Measurements from ENCODE around the gene CLEC16A.

CLEC16A gene

GRCh38 chr16:11145173-11145818 lies 200.9 kb downstream of the CLEC16A start:
- Mint-ChIP-seq H3K4me1 (ENCODE audit: low read depth in 2 of 2) (peaks cover 0 to 5% of the 10 kb centered on the region in 2 donors), H3K27ac (no peak overlapping the region), H3K36me3 (ENCODE audit: insufficient read depth) (no peaks in the 10 kb centered on the region), H3K27me3 (no peaks in the 10 kb centered on the region), H3K4me3 (no peak overlapping the region), H3K9me3 (no peaks in the 10 kb centered on the region)
- DNase-seq: no peak
- ATAC-seq (replicated peaks): no peak

GRCh38 chr16:11145819-11146211 lies 201.5 kb downstream of the CLEC16A start:
- Mint-ChIP-seq H3K4me1 (ENCODE audit: low read depth in 2 of 2) (peaks cover 0 to 5% of the 10 kb centered on the region in 2 donors), H3K27me3 (no peaks in the 10 kb centered on the region), H3K27ac (peak overlapping the region in 1 of 2 donors; percentile 13), H3K4me3 (no peak overlapping the region), H3K36me3 (ENCODE audit: insufficient read depth) (peaks cover 2% of the 10 kb centered on the region), H3K9me3 (no peaks in the 10 kb centered on the region)
- DNase-seq (no peak), ATAC-seq (replicated peaks) (no peak)

- Mint-ChIP-seq H3K36me3 (ENCODE audit: insufficient read depth) (peaks cover 4% of the 10 kb centered on the region), H3K27me3 (no peaks in the 10 kb centered on the region), H3K9me3 (no peaks in the 10 kb centered on the region), H3K27ac (peak overlapping the region in 1 of 2 donors; percentile 8), H3K4me1 (ENCODE audit: low read depth in 2 of 2) (peaks cover 3 to 5% of the 10 kb centered on the region in 2 donors), H3K4me3 (no peak overlapping the region)
- no peak for ATAC-seq (replicated peaks)
- DNase-seq: no peak
Measured at GRCh38 chr16:11147033-11147753, 202.8 kb downstream of the CLEC16A start.

GRCh38 chr16:11147754-11148444 lies 203.5 kb downstream of the CLEC16A start:
- H3K27ac Mint-ChIP-seq: no peak overlapping the region
- H3K9me3 Mint-ChIP-seq: no peaks in the 10 kb centered on the region
- H3K27me3 Mint-ChIP-seq: no peaks in the 10 kb centered on the region
- H3K4me1 Mint-ChIP-seq (ENCODE audit: low read depth in 2 of 2): peaks cover 3% of the 10 kb centered on the region in 2 donors
- DNase-seq (no peak), ATAC-seq (replicated peaks) (no peak)
- peaks cover 4% of the 10 kb centered on the region for H3K36me3 Mint-ChIP-seq (ENCODE audit: insufficient read depth)
- no peak overlapping the region for H3K4me3 Mint-ChIP-seq

GRCh38 chr16:11149011-11149616 lies 204.8 kb downstream of the CLEC16A start:
- Mint-ChIP-seq H3K27ac (no peak overlapping the region), H3K36me3 (ENCODE audit: insufficient read depth) (peaks cover 4% of the 10 kb centered on the region), H3K4me1 (ENCODE audit: low read depth in 2 of 2) (peaks cover 0 to 3% of the 10 kb centered on the region in 2 donors), H3K27me3 (no peaks in the 10 kb centered on the region), H3K4me3 (no peak overlapping the region), H3K9me3 (no peaks in the 10 kb centered on the region)
- ATAC-seq (replicated peaks): no peak
- DNase-seq: no peak

GRCh38 chr16:11150190-11150589 lies 205.8 kb downstream of the CLEC16A start:
- no peak overlapping the region for H3K4me3 Mint-ChIP-seq
- no peak overlapping the region for H3K27ac Mint-ChIP-seq
- H3K4me1 Mint-ChIP-seq (ENCODE audit: low read depth in 2 of 2): peaks cover 0 to 3% of the 10 kb centered on the region in 2 donors
- DNase-seq (no peak), ATAC-seq (replicated peaks) (no peak)
- no peaks in the 10 kb centered on the region for H3K27me3 Mint-ChIP-seq
- no peaks in the 10 kb centered on the region for H3K9me3 Mint-ChIP-seq
- H3K36me3 Mint-ChIP-seq (ENCODE audit: insufficient read depth): peaks cover 4% of the 10 kb centered on the region

- H3K27ac Mint-ChIP-seq: no peak overlapping the region
- H3K4me1 Mint-ChIP-seq (ENCODE audit: low read depth in 2 of 2): peaks cover 0 to 3% of the 10 kb centered on the region in 2 donors
- no peak overlapping the region for H3K4me3 Mint-ChIP-seq
- no peaks in the 10 kb centered on the region for H3K9me3 Mint-ChIP-seq
- peaks cover 7% of the 10 kb centered on the region for H3K36me3 Mint-ChIP-seq (ENCODE audit: insufficient read depth)
- H3K27me3 Mint-ChIP-seq: no peaks in the 10 kb centered on the region
- DNase-seq (no peak), ATAC-seq (replicated peaks) (no peak)
Measured at GRCh38 chr16:11151156-11151884, 207.0 kb downstream of the CLEC16A start.

- Mint-ChIP-seq H3K36me3 (ENCODE audit: insufficient read depth) (peaks cover 11% of the 10 kb centered on the region), H3K27ac (no peak overlapping the region), H3K9me3 (no peaks in the 10 kb centered on the region), H3K4me3 (no peak overlapping the region), H3K27me3 (no peaks in the 10 kb centered on the region), H3K4me1 (ENCODE audit: low read depth in 2 of 2) (peaks cover 0 to 3% of the 10 kb centered on the region in 2 donors)
- ATAC-seq (replicated peaks) (no peak), DNase-seq (no peak)
Measured at GRCh38 chr16:11151885-11152629, 207.7 kb downstream of the CLEC16A start.

GRCh38 chr16:11152677-11153331 lies 208.4 kb downstream of the CLEC16A start:
- ATAC-seq (replicated peaks) (no peak), DNase-seq (no peak)
- Mint-ChIP-seq H3K4me3 (no peak overlapping the region), H3K9me3 (no peaks in the 10 kb centered on the region), H3K27ac (no peak overlapping the region), H3K27me3 (no peaks in the 10 kb centered on the region), H3K4me1 (ENCODE audit: low read depth in 2 of 2) (peaks cover 0 to 3% of the 10 kb centered on the region in 2 donors), H3K36me3 (ENCODE audit: insufficient read depth) (peaks cover 11% of the 10 kb centered on the region)

GRCh38 chr16:11155284-11155806 lies 211.0 kb downstream of the CLEC16A start:
- no peak for ATAC-seq (replicated peaks)
- Mint-ChIP-seq H3K27ac (no peak overlapping the region), H3K27me3 (no peaks in the 10 kb centered on the region), H3K4me1 (ENCODE audit: low read depth in 2 of 2) (peaks cover 0 to 3% of the 10 kb centered on the region in 2 donors), H3K9me3 (no peaks in the 10 kb centered on the region), H3K4me3 (no peak overlapping the region), H3K36me3 (ENCODE audit: insufficient read depth) (peaks cover 11% of the 10 kb centered on the region)
- no peak for DNase-seq

GRCh38 chr16:11156401-11156800 lies 212.0 kb downstream of the CLEC16A start:
- no peaks in the 10 kb centered on the region for H3K9me3 Mint-ChIP-seq
- H3K4me1 Mint-ChIP-seq (ENCODE audit: low read depth in 2 of 2): peaks cover under 1 to 5% of the 10 kb centered on the region in 2 donors
- DNase-seq (no peak), ATAC-seq (replicated peaks) (no peak)
- H3K4me3 Mint-ChIP-seq: no peak overlapping the region
- peaks cover 7% of the 10 kb centered on the region for H3K36me3 Mint-ChIP-seq (ENCODE audit: insufficient read depth)
- H3K27ac Mint-ChIP-seq: no peak overlapping the region
- H3K27me3 Mint-ChIP-seq: no peaks in the 10 kb centered on the region

- H3K4me1 Mint-ChIP-seq (ENCODE audit: low read depth in 2 of 2): peaks cover 4 to 5% of the 10 kb centered on the region in 2 donors
- H3K9me3 Mint-ChIP-seq: no peaks in the 10 kb centered on the region
- H3K36me3 Mint-ChIP-seq (ENCODE audit: insufficient read depth): peaks cover 7% of the 10 kb centered on the region
- ATAC-seq (replicated peaks) (no peak), DNase-seq (no peak)
- H3K4me3 Mint-ChIP-seq: no peak overlapping the region
- H3K27ac Mint-ChIP-seq: no peak overlapping the region
- no peaks in the 10 kb centered on the region for H3K27me3 Mint-ChIP-seq
Measured at GRCh38 chr16:11157143-11157542, 212.8 kb downstream of the CLEC16A start.

Data from effector memory CD8-positive, alpha-beta T cell (primary cell).